ENCODE results near the gene RDH14.

The RDH14 gene

DNA sequence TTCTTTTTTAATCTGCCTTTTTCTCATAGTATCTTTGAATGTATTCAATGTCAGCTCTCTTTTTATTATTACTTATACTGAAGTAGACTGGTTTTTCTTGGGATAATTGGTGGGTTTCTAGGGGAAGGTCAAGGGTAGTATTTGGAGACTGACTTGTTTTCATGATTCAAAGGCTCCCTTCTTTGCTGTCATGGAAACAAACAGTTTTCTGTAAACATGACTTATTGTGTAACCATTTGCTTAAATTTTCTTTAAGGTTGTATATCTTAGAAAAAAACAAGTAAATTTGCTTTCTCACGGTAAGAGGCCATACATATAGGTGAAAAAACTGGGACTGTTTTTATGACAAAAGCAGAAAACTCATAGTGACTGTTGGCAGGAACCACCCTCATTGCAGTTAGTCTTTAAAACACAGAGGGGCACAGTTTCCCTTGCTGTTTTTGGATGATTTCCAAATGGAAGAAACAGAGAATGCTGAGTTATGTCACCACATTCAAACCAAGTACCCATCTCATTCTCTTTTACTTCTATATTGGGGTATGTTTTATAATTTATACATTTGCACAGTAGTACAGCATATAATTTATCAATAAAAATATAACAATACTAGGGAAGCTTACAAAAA lies 5.8 kb upstream of the RDH14 start:
- DNase-seq (ENCODE audit: low spot score), result no peak

DNA sequence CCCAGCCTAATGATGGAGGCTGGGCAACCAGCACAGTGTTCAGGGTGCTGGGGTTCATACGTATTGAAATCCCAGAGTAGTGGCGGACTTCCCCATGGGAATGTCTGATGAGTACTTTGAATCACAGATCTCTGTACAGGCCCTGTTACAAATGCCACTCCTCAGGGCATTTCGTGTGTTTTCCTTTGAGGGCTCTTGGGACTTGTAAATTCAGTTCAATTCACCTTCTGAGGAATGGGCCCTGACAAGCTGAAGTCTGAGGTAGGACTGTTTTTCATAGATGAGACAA lies 288 bp upstream of the RDH14 start:
- DNase-seq (ENCODE audit: low spot score), result no peak

DNA sequence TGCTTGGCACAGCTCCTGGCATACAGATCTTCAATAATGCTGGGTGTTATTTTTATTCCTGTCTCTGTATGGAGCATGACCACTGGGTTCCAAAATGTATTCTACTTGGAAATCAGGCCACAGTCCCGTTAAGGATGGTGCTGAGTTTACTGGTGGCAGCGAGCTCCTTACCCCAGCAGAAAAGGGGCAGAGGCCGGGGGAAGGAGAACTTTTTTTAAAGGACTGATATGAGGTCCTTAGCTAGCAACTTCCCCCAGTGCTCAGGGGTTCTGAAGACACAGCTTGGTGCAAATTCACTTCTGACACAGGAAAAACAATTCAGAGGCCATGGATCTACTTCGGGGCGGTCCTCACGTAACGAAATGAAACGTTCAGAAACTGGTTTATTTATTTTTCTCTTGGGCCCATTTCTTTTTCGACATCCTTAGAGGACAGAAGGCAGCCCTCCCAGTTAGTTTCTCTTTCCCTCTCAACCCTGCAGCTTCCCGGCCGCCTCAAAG lies 872 bp downstream of the RDH14 start:
- no peak for DNase-seq (ENCODE audit: low spot score)

DNA sequence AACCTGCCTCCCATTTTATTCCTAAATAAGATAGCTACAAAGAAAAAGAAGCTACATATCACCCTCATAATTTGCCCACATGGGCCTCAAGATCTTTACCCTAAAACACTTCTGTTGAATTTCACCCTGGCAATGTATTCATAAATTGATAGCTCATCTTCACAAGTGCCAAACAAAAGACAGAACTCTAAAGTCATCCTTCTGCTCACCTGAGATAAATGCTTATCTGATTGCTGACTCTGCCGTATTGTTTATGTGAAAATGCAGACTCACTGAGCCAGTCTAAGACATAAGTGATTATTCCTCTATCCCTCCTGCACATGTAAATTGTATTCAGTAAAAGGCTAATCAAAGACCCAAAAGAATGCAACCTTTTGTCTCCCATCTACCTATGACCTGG lies 2.0 kb downstream of the RDH14 start:
- no peak for DNase-seq (ENCODE audit: low spot score)

DNA sequence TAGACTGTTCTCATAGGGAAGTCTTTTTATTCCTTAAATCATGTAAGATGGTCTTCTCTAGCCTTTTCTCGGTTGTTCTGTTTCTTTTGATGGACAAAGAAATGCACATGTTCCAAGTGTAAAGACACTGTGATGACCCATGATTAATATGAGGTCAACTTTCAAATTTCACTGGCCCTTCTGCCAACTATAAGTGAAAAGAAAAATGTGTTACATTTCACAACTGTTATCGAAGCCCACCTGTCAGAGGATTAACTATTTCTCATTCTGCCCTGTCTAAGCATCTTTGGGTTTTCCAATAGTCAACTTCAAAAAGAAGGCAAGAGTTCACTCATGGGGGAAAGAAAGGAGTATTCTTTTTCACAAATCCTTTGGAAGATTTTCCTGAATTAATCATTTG lies 3.3 kb downstream of the RDH14 start:
- DNase-seq (ENCODE audit: low spot score), result no peak

DNA sequence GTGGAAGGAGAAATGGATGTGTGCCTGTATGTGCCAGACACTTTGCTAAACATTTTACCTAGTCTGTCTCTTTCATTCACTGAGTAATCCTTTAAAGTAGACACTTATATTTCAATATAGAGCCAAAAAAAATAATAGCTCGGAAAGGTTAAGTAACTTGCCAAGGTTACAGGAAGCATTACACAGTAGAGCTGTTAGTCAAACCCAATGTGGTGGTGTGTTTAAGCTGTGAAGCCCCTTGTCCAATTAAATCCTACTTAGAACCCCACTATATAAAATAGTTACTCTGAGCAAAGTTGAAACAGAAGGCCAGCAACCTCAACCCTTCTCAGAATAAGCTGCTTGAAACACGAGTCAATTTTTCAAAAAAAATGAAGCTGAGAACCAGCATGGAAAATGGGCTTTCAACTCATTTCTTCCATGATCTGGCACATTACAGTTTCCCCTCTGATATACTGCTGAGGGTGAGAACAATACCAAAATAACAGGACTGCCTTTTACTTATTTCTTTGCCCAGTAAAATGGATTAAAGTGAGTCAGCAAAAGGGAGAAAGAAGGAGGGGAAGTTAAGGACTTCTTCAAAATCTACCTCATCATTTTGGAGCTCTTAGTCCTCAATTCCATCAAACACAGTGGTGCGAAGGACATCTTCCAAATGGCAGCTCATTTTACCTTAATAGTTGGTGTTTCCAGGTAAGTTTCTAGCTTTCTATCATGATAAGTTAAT lies 7.9 kb downstream of the RDH14 start:
- no peak for DNase-seq (ENCODE audit: low spot score)

DNA sequence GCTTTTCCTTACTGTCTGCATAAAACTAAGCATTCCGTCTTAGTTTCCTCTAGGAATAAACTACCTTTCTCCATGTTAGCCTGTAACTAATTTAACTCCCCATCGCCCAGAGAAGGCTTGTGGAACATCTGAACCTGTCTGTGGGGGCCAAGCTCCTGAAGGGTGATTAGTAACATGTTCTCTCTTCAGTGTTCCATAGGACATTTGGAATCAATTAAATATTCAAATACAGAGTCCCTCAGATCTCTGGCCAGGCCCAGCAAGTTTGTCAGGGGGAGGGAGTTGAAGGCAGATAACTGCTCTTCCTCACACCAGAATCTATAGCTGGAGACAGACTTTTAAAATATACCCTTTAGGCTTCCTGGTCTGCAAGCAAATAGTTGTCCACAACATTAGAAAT lies 8.8 kb downstream of the RDH14 start:
- DNase-seq (ENCODE audit: low spot score), result no peak

DNA sequence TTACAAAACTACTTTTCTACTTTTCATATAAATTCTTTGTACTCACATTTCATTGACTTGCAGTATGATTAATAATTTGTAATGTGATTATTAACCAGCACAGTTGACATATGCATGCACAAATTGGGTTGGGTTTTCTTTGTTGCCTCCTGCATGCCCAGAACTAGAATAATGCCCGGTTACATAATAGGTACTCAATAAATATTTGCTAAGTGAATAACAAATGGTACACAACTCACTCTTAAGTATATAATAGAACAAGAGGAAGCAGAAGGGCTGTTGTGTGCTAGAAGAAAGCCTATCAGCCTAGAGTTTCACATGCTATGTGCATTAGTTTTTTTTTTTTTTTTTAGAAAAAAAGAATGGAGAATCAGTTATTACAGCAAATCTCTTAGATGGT lies 9.3 kb downstream of the RDH14 start:
- DNase-seq (ENCODE audit: low spot score), result no peak

DNA sequence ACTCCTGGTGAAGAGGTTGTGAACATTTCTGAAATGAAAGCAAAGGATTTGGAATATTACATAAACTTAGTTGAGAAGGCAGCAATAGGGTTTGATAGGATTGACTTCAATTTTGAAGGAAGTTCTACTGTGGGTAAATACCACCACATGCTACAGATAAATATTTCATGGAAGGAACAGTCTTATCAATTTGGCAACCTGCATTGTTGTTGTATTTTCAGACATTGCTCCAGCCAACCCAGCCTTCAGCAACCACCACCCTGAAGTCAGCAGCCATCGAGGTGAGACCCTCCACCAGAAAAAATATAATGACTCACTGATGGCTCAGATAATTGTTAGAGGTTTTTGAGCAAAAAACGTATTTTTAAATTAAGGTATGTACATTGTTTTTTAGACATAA lies 10.0 kb downstream of the RDH14 start:
- DNase-seq (ENCODE audit: low spot score), result no peak

DNA sequence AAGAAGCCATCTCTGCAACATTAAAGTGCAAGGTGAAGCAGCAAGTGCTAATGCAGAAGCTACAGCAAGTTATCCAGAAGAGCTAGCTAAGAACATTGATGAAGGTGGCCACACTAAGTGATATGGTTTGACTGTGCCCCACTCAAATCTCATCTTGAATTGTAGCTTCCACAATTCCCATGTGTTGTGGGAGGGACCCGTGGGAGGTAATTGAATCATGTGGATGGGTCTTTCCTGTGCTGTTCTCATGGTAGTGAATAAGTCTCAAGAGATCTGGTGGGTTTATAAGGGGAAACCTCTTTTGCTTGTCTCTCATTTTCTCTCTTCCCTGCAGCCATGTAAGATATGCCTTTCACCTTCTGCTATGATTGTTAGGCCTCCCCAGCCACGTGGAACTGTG lies 11.4 kb downstream of the RDH14 start:
- no peak for DNase-seq (ENCODE audit: low spot score)

DNA sequence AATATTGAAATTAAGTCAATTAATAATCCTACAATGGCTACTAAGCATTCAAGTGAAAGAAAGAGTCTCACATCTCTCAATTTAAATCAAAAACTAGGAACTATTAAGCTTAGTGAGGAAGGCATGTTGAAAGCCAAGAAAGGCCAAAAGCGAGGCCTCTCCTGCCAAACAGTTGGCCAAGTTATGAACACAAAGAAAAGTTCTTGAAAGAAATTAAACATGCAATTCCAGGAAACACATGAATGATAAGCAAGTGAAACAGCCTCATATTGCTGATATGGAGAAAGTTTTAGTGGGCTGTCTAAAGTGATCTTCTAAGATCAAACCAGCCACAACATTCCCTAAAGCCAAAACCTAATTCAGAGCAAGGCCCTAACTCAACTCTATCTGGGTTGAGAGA lies 11.8 kb downstream of the RDH14 start:
- DNase-seq (ENCODE audit: low spot score), result no peak

DNA sequence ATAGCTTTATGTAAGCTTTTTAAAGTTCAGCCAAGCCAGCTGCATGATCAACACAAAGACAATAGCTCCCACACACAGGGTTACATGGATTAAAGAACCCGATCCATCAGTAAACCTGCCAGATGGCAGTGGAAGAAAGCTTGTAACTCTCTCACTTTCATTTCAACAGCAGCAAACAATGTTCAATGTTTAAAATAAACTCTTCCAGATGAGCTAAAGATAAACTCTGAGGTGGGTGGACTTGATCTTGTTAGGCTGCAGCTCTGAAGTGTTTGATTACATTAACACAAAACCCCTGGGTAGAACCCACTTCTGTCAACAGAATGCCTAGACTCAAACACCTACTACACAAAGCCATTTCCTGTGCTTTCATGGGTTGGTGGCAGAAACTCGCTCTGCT lies 13.9 kb downstream of the RDH14 start:
- no peak for DNase-seq (ENCODE audit: low spot score)

DNA sequence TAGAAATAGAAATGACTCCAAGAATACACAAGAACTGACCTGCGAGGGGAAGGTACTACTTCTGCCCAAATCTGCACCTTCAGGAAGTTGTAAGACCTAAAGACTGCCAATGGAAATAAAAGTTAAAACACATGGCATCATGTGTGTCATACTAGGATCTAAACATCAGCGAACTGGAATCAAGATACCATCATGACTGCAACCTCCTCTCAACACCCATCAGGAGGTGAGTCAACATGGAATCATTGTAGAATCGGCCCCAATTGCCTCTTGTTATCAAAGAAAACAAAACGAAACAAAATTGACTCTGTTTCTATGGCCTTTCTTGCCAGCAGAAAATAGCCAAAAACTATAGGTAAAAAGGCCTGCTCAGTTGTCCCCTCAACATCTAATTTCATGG lies 15.1 kb downstream of the RDH14 start:
- no peak for DNase-seq (ENCODE audit: low spot score)

DNA sequence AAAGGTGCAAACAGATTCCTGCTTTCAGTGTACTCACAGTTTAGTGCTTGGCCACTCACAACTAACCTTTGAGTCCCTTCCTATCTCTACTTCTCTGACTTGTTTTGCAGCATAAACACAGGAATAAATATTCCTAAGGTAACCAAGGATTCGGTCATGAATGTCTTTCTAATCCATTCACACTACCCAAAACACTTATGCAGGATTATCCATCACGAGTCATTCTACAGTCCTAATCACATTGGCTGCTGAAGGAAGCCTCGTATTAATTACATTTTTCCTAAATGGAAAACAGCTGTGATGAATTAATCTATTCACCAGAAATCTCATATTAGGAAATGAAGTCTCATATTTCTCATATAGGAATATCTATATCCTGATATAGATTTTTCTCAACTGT lies 16.3 kb downstream of the RDH14 start:
- DNase-seq (ENCODE audit: low spot score), result no peak

DNA sequence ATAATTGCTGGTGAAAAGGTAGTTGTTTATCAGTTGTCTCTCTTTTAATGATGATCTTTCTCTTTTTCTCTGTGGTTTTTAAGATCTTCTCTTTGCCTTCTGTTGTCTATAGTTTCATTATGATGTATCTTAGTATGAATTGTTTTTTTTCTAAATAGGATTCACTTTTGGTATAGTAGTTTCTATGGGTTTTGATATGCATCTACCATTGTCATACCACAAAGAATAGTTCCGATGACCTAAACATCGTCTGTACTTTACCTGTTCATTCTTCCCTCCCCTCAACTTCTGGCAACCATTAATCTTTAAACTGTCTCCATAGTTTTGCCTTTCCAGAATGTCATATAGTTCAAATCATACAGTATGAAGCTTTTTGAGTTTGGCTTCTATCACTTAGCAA lies 19.6 kb downstream of the RDH14 start:
- DNase-seq (ENCODE audit: low spot score), result no peak

DNA sequence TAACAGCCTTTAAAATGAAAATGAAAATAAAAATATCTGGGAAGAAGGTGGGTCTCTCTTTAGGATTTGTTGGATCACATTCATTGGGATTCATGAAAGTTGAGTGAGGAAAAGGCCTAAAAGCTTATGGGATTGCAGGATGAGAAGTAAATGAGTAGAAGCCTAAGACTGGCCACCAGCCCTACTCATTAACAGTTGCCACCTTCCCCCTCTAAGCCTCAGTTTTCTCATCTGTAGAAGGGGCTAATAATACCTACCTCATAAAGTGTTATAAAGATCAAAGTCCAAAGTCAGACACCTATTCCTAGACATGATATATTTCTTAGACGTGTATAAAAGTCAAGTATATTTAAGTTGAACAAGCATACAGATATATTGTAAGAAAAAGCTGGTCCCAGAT lies 23.8 kb downstream of the RDH14 start:
- DNase-seq (ENCODE audit: low spot score), result no peak

DNA sequence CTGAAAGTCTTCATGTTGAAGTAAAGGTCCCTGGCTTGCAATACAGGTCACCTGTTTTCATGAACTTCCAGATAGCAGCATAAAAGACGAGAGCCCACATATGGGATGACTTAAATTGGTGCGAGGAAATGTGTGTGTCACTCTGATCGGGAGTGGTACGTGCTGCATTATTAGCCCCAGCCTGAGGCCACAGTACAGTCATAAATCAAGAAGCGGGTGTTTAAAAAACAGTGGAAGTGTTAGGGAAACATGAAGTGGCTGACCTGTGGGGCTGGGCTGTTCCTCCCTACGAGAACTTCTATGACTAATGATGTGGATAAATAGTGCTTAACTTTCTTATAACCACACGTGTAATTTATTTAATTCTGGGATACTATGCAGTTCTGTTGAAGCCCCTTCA lies 24.4 kb downstream of the RDH14 start:
- DNase-seq (ENCODE audit: low spot score), result no peak

DNA sequence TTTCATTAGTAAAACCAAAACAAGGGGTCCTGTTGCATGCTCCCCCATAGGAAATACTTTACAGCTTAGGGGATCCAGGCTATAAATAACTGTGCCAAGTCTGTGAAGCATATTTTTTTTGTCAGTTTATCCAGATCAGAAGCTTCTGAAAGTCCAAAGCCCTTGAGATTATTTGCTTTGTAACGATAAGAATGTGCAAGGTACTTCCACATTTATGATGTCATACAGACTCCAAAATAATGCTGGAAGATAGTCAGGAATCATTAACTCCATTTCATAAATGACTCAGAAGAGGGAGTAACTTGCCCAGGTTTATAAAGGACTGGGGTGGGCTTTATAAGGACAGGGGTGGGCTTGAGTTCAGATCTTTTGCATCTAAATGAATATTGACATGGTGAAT lies 29.3 kb downstream of the RDH14 start:
- DNase-seq (ENCODE audit: low spot score), result no peak

DNA sequence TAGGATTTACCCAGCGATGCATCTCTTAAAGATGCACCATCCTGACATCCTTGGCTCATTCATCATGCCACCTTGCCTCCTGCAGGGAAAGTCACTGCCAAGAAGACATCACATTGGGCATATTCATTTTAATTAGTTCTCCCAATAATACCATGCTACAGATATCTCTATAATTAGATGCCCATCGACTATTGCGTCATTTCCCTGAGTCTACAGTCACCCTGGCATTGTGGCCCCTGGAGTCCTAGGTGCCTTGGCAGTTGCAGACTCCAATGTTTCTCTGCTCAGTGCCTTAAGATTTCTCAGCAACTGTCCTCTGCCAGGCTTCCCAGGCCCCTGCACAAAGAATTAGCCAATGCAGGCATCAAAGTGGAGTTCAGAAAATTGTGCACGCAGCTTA lies 32.6 kb downstream of the RDH14 start:
- DNase-seq (ENCODE audit: low spot score), result no peak

DNA sequence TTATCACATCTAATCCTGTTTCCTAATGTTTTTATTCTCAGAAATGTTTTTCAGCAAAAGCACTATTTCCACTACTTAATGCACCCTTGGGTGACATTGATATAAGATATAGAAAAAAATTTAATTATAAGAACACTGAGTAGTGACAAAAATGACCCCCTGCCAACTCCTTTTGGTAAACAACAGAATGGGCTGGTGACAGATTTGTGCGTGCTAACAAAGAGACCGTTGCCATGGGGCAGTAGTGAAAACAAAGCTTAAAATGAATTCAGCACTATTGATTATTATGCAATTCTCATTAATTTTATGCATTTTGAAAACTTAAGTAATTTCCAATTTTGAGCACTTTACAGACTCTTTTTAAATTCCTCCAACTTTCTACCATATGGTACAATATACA lies 33.1 kb downstream of the RDH14 start:
- no peak for DNase-seq (ENCODE audit: low spot score)

DNA sequence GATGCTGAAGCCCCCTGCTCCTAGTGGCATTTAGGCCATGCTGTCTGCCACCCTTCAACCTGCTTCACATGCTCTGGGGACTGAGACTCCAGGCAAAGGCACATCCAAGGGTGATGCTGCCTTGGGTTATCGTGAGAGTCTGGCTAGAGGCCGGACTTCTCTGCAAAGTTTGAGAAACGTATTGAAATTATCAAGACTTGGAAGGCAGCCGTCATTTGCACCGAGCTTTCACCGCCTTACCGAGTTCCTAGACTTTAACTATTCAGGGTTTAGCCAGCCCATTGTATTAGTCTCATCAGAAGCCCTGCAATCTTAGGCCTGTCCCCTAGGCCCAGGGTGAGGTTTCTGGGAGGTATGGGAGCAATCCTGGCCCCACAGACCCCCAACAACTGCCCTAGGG lies 34.0 kb downstream of the RDH14 start:
- DNase-seq (ENCODE audit: low spot score), result no peak

DNA sequence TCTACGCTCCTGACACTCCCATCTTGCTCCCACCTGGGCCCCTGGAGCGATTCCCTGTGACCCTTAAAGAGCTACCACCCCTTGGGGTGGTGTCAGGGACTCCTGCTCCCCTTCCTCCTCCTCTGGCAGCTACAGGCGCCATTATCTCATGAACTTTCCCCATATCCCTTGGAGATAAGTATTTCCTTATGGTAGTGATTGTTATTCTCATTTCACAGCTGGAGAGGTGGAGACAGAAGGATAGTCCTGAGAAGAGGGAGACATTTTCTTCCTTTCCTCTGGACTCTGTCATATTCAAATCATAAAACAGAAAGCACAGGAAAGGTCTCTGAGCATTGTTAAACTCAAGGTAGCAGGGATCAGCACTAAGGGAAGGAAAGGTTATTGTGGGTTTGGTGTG lies 34.6 kb downstream of the RDH14 start:
- no peak for DNase-seq (ENCODE audit: low spot score)

DNA sequence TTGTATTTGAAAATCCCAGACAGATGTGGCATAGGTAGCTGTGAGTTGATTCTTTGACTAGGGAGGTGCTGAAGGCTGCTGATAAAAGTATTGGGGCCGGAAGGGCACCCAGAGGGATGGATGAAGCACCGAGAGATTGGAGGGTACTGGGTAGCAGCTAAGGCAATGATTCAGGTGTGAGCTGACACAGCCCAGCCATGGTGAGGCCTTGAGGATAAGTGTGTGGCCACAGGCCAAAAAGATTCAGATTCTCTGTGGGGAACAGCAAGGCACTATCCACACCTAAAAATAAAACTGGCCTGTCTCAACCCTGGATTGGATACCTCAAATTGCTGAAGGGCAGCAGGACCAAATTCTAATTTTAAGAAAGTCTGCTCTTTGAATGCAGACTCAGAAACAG lies 35.2 kb downstream of the RDH14 start:
- DNase-seq (ENCODE audit: low spot score), result no peak

DNA sequence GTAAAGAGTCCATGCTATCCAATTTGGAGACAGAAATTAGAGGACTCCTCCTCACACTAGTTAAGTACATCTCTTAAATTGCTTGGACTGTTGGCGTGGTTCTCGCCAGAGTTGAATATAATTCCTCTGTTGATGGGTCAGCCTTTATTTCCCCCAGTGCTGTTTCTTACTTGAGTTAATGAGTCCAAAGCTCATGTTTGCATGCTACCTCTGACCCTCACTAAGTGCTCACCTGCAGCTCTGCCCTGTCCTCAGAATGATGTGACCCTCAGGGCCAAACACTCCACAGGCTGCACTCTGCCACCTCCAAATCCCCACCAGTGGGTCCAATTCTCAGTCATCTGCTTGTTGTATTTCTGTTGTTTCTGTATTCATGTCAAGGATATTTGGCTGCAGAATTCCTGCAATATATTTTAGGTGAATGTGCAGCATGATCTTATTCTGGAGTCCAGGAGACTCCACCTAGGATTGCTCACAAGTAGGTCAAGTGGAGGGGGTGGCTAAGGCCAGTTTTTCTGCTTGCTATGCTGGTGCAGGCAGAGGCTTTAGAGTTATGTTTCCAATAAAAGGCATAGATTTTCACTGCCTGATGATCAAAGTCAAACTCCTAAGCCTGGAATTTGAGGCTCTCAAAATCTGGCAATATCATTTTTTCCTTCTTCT lies 37.8 kb downstream of the RDH14 start:
- no peak for DNase-seq (ENCODE audit: low spot score)
